Measurements from ENCODE around the gene TRPC4.
"Not testable (repeated sequence)": the region's sequence is repeated elsewhere in the genome, so short reads cannot be mapped to it uniquely, and the experiment has no call there.

The TRPC4 gene

DNA sequence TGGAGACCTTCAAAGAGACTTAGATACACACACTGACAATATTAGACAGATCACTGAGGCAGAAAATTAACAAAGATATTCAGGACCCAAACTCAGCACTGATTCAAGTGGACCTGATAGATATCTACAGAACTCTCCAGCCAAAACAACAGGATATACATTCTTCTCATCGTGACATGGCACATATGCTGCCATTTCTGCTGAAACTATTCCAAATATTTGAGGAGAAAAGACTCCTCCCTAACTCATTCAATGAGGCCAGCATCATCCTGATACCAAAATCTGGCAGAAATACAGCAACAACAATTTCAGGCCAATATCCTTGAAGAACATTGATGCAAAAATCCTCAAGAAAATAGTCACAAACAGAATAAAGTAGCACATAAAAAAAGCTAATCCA is 53.3 kb downstream of the TRPC4 start:
- no peak for DNase-seq (ENCODE audit: low spot score)

DNA sequence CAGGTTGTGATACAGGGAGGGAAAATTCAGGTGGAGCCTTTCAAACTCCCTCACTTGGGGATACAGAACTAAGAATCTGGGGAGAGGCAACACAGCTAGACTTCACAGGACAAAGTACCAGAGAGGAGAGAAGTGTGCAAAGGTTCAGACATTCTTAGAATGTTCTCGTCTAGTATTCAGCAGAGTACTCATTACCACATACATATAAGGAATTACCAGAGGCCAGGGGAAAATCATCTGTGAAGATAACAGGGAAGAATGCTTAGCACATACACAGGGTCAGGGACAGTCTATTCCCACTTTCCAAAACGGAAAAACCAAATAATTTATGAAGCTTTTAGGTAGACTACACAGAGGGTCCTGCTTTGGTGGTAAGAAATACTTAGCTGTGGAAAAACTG is 58.1 kb downstream of the TRPC4 start:
- DNase-seq (ENCODE audit: low spot score) = no peak

DNA sequence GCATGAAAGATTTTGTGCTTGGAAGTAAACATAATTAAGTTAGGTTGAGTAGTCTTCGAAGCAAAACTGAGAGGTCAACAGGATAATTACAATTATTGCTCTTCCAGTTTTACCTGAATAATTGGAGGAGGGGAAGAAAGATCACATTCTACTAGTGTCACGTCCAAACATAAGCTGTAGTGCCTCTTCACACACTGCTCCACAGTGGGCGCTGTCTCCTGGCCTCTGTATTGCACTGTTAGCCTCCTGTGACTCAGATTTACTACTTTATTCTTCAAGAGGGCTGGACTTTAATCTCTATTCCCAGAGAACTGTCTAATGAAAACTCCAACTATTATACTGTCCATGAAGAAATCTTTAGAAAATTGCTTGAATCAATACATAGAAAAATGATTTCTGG is 62.9 kb downstream of the TRPC4 start:
- no peak for DNase-seq (ENCODE audit: low spot score)

DNA sequence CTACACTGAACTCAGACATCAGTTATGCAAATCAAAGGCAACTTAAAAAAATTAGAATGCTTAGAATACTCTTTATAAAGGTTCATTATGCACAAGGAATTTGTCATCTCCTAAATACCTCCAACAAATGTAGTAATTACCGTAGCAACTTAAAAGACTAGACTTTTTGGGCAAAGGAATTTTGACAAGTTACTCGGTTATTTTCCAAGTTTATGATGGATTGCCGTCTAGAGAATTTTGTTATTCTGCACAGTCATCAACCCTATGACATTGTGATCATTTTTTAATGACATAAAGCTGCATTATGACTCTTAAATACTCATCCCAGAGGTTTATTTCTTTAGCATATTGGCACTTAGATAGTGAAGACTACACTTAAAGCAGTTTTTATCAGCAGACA is 71.9 kb downstream of the TRPC4 start:
- no peak for DNase-seq (ENCODE audit: low spot score)

DNA sequence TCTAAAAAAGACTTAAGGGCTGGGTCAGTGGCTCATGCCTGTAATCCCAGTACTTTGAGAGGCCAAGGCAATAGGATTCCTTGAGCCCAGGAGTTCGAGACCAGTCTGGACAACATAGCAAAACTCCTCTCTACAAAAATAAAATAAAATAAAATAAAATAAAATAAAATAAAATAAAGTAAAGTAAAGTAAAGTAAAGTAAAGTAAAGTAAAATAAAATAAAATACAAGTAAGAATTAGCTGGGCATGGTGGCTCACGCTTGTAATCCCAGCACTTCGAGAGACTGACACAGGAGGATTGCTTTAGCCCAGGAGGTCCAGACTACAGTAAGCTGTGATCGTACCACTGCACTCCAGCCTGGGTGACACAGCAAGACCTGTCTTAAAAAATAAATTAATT is 72.8 kb downstream of the TRPC4 start:
- not testable (repeated sequence) for DNase-seq (ENCODE audit: low spot score)

DNA sequence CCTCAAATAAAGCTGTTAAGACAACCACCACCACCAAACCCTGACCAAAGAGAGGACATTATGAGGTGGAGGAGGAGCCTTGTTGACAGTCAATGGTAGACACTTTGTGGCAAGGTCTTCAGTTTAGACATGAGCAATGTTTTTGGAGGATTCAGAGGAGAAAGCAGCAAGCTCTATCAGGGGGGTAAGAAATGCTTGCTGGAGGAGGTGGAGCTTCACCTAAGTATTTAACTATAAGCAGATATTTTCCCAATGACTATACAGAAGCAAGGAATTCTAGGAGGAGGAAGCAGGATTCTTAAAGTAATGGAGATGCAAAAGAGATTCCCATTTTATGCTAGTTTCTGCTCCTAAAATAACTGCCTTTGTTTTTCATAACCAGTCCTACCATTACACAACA is 74.2 kb downstream of the TRPC4 start:
- no peak for DNase-seq (ENCODE audit: low spot score)

DNA sequence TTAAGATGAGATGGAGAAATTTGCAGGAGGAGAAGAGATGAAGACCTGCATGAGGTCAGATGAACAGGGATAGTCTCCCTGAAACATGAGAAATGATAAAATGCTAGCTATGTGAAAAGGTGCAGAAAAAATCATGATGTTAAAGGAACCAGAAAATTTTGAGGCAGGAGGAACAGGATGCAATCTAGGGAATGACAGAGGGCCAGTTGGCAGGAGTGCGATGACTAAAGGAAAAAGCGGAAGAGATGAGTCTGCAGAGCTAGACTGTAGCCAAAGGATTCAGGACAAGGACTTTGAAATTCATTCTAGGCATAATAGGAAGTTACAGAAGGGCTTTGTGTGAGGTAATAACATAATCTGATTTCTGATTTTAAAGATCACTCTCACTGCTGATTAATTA is 77.9 kb downstream of the TRPC4 start:
- no peak for DNase-seq (ENCODE audit: low spot score)

DNA sequence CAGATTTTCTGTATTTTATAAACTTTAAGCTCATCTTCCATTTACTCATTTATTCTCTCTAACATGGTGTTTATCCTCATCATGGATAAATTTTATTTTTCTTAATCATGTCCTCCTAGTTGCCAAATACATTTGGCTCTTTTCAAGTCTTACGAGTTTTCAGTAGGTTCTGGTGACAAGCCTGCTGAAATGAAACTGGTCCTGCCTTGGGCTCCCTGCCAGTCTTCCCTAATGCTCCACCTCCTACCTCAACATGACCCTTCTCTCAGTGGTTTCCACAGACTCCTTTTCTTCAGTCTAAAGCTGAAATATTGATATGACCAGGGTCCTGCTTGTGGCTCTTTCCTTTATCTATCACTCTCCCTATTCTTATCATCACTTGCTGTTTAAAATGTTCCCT is 81.2 kb downstream of the TRPC4 start:
- DNase-seq (ENCODE audit: low spot score) = no peak

DNA sequence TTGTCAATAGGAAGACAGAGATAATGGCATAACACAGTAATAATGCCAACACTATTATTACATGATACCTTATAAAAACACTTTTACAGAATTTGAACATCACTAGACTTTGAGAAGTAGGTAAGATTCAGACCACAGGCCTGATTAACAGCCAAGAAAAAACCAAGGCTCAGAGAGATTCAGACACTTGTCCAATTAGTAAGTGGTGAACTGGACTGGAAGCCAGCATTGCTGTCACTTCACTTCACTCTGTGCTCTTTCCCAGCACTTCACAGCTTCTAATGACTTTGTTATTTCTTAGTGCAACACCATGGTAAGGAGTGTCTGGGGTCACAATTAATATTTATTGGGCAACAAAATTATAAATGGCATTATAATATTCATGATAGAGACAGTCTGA is 91.9 kb downstream of the TRPC4 start:
- no peak for DNase-seq (ENCODE audit: low spot score)

DNA sequence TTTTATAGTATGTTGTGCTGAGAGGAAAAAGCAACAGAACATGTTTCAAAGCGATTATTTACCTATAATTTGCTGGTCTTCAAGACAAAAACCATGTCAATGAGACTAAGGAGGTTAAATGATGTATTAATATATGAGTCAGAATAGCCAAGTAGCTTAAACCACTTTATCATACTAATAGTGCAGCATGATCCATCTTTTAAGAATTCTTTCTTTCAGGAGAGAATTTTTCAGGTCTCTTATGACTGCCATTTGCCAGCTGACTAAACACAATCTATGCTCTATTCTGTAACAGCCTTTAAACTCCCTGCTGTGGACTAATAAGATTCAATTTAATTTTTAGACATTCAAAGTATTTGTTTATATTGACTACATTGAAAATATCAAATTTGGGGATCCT is 93.7 kb downstream of the TRPC4 start:
- no peak for DNase-seq (ENCODE audit: low spot score)

DNA sequence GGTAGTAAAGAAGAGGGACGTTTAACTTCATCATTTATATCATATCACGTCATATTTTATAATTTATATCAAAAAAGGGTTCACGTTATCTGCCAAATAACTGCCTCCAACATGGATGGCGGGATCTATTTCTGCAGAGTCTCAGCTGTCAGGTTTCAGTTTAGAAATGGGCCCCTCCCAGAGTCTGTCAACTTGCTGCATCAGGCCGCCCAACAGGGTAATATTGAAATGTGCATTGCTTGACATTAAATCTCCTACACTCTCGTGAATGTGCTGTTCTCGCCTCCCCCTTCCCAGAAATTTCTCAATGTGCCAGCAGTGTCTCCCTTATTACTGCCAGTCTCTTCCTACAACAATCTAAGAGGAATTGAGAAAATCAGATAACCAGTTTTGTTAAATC is 96.9 kb downstream of the TRPC4 start:
- DNase-seq (ENCODE audit: low spot score) = no peak

DNA sequence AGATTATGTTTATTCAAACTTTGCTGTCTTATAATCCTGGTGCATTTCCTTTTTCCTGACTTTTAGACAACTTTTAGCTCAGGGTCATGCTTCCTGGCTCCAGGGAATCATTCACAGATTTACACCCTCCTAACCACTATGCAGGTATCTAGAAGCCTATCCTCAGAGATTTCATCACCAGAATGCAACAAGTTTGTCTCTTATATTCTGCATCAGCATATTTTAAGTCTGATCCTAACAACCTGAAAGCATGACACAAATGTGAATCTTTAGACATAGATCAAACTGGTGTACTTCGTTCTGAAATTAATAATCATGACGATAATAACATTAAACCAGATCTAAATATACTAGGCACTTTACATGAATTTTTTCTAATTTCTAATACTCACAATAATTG is 100.0 kb downstream of the TRPC4 start:
- no peak for DNase-seq (ENCODE audit: low spot score)

DNA sequence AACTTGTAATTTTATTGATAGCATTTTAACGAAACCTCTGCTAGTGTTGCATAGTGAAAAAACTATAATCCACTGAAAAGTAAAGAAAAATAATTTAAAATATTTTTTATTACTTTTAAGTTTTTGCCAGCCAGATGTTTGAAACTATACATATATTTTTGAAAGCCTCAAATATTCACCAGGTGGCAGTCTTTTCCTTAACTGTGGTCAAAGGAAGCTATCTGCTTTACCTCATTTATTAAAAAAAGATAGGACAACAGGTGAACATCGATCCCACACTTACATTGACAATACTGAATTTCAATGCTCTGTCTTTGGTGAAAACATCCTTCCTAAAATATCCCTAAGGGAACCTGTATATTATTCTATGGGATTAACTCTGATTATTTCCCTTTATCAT is 100.5 kb downstream of the TRPC4 start:
- no peak for DNase-seq (ENCODE audit: low spot score)

DNA sequence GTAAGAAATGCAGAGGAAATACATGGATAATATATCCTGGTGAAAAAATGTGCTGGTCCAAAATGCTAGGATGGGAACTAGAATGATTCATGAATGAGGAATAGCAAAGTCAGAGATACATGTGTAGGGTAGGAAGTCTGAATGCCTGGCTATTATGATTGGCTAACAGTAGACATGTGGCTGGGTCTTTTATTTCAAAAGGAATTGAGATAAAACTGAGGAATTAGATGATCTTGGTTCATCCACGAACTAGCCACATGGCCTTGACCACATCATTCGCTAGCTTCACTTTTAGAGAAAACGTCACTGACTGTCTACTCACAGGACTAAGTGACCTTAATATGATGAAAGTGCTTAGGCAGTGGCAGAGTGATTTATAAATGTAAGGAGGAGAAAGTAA is 103.1 kb downstream of the TRPC4 start:
- DNase-seq (ENCODE audit: low spot score) = no peak

DNA sequence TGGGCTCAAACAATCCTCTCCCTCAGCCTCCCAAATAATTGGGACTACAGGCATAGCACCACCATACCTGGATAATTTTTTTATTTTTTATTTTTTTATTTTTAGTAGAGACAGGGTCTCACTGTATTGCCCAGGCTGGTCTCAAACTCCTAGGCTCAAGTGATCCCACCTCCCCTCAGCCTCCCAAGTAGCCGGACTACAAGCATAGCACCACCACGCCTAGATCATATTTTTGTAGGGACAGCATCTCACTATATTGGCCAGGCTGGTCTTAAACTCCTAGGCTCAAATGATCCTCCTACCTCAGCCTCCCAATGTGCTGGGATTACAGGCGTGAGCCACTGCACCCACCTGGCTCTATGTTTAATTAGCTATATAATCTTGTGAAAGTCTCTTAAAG is 114.2 kb downstream of the TRPC4 start:
- no peak for DNase-seq (ENCODE audit: low spot score)

DNA sequence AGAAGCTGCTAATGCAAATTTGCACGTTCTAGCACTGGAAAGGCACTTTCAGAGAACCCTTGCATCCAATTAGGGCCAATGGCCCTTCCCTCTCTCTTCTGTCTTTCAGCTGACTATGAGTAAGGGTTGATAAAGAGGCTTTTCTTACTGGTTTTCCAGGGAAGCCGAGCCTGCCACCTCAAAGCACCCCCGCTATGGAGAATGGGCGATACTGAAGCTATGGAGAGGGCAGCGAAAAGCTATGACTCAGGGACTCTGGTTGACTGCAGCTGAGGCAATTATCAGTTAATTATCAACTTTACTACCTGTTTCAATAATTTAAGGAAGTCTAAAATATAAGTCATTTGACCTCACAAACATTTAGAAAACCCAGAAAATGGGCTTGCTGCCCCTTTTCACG is 115.8 kb downstream of the TRPC4 start:
- no peak for DNase-seq (ENCODE audit: low spot score)

DNA sequence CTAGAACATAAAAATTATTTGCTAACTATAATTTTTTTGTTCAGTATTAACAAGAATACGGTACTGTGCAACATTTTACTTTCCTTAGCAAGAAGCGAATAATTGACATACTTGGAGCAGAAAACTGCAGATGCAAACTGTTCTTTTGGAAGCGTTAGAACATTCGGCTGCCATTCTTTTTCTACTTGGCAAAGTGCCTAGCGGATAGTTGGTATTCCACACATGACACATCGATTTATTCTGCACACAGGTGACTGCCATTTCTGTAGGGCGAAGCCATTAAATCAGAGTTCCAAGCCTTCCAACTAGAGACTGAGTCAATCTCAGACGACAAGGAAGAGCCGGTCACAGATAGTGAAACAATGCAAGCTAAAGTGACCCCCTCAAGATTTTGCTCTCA is 117.4 kb downstream of the TRPC4 start:
- no peak for DNase-seq (ENCODE audit: low spot score)

DNA sequence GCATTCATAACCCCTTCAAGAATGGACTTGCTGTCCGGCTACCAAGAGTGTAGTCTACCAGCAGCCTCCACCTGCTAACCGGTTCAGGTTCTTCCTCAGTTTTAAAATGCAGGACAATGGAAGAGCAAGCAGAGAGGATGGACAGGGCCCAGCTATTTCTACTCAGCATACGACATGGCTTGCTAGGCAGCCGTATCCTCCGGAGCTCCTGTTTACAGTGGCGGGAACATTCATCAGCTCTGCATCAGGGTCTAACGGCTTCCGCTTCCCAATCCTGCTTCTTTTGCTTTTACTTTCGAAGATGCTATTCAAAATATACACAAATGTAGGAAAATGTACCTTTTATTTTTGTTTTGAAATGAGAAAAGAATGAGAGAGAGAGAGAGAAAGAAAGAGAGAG is 118.5 kb downstream of the TRPC4 start:
- DNase-seq (ENCODE audit: low spot score) = no peak

DNA sequence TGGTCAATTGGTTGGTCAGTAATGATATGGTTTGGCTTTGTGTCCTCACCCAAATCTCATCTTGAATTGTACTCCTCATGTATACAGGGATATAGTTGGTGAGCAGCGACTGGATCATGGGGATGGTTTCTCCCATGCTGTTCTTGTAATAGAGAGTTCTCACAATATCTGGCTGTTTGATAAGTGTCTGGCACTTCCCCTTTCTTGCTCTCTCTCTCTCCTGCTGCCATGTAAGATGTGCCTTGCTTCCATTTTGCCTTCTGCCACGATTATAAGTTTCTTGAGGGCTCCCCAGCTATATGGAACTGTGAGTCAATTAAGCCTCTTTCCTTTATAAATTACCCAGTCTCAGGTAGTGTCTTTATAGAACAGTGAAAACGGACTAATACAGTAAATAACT is 120.7 kb downstream of the TRPC4 start:
- no peak for DNase-seq (ENCODE audit: low spot score)

DNA sequence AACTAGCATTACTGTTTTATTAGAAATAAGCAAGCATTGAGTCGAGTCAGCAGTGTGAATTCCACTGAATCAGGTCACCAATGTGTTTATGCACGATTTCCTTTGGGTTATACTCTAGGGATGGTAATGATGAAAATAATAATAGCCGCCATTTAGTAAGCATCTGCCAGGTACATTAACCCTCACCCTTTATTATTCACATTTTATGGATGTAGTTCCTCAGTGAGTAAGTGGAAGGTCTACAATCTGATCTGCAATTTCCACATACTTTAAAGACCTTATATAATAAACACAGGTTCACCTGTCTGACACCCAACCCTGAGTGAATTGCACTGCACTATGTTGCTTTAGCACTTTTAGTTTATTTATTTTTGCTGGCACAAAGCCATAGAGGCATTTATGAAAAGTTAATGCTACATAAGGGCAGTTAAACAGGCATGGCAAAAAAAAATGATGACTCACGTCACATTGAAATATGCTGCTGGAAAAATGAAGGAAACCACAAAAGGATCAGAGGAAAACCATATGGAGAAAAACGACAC is 122.4 kb downstream of the TRPC4 start:
- DNase-seq (ENCODE audit: low spot score) = no peak

DNA sequence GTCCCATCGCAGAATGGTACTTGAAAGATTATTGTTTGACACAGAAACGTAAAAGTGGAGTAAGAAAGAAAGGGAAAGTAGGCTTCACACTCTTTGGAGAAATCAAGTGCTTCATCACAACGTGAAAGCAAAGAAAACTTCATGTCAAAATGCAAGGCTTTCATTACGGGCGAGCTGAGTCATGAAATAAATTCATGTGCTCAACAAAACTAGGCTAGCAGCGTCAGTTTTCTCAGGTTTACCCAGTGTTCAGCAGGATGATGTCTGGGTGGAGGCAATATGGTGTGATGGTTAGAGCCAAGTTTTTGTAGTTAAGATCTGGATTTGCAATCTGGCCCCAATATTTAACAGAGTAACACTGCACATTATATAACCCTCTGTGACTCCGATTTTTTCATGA is 128.0 kb downstream of the TRPC4 start:
- DNase-seq (ENCODE audit: low spot score) = no peak

DNA sequence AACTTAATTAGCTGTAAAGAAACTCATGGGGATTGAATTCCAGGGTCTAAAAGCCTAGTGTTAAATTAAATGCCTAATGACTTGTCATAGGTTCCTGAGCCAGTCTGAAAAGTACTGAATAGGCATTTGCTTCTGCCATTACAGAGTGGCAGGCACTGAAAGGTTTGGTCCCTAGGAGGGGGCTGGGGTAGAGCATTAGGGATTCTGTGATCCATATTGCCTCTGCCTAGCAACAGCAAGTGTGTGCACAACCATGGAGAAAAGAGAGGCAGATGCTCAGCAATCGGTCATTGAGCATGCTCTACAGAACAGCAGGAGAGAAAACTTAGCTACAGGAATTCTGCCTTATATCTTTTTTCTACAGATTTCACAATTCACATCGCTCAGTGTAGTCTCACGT is 133.5 kb downstream of the TRPC4 start:
- DNase-seq (ENCODE audit: low spot score) = no peak

DNA sequence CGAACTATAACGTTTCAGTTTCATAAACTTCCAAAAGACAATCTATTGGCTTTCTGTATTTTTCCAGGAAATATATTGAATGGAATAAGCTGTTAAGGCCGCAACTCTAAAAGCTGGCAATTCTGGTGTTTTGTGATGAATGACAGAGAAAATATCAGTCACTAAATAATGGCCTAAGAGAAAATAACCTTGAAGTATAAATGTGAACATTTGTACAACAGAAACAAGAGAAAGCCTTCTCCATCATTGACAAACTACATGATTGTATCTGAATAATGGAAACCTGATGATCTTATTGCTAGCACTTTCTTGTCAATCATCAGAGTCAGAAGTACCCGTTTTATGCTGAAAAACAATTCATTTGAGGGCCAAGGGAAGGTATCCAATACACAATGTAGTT is 134.3 kb downstream of the TRPC4 start:
- no peak for DNase-seq (ENCODE audit: low spot score)

DNA sequence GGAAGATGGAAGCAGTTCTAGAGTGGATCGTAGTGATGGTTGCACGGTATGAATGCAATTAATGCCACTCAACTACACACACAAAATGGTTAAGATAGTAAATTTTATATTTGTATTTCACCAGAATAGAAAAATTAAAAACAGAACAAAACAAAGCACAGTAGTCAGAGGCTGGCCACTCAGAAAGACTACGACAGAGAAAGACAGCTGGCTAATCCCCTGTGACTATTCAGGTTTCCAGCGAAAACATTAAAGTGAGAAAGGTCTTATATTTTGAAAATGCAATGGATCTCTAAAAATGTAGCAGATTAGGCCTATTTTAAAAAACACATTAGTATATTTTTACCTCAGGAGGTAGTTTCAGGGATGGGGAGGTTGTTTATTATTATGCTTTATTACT is 139.7 kb downstream of the TRPC4 start:
- DNase-seq (ENCODE audit: low spot score) = no peak

All from cerebellar cortex (tissue), 1 donor.